Measurements from ENCODE around the gene SMIM10L1.

- TF ChIP-seq POU6F1 (CRISPR knock-in tag; IDR thresholded peaks at IDR 0.05; ENCODE audit: borderline replicate concordance, low read depth), result no peak
- no peak for TF ChIP-seq PATZ1 (CRISPR knock-in tag; IDR thresholded peaks at IDR 0.05; ENCODE audit: borderline replicate concordance)
- TF ChIP-seq, protein P1, sequence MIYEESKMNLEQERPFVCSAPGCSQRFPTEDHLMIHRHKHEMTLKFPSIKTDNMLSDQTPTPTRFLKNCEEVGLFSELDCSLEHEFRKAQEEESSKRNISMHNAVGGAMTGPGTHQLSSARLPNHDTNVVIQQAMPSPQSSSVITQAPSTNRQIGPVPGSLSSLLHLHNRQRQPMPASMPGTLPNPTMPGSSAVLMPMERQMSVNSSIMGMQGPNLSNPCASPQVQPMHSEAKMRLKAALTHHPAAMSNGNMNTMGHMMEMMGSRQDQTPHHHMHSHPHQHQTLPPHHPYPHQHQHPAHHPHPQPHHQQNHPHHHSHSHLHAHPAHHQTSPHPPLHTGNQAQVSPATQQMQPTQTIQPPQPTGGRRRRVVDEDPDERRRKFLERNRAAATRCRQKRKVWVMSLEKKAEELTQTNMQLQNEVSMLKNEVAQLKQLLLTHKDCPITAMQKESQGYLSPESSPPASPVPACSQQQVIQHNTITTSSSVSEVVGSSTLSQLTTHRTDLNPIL (CRISPR knock-in tag; IDR thresholded peaks at IDR 0.05; ENCODE audit: low read depth), result no peak
- no peak for TF ChIP-seq CSRNP3 (CRISPR knock-in tag; IDR thresholded peaks at IDR 0.05)
- no peak for TF ChIP-seq ZC3H10 (CRISPR knock-in tag; IDR thresholded peaks at IDR 0.05)
- TF ChIP-seq ARNTL (CRISPR knock-in tag; IDR thresholded peaks at IDR 0.05; ENCODE audit: borderline replicate concordance, low read depth), result no peak
Observed at GRCh38 chr12:11170810-11171144, 217 bp upstream of the SMIM10L1 start.

All from SK-N-SH treated with all-trans-retinoic acid at 6 μM for 48 hours (cell line).